ENCODE data around the gene MID2.

DNA sequence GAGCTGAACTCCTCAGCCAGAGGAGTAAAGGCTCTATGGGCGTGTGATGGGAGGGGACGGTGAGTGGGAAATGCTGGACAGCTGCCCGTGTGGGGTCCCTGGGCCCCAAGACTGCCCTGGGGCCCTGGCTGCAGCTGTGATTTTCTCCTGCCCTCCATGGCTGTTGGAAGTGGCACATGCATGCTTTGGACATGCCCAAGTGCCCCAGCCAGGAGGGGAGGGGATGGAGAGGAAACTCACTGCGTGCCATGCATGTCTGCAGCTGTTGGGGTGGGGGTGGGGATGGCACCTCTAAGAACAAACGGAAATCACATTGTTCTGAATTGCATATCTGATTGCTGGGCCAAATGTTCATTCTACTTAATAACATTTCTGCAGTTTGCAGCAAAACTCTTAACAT is 52.4 kb downstream of the MID2 start:
- TF ChIP-seq, protein P1, sequence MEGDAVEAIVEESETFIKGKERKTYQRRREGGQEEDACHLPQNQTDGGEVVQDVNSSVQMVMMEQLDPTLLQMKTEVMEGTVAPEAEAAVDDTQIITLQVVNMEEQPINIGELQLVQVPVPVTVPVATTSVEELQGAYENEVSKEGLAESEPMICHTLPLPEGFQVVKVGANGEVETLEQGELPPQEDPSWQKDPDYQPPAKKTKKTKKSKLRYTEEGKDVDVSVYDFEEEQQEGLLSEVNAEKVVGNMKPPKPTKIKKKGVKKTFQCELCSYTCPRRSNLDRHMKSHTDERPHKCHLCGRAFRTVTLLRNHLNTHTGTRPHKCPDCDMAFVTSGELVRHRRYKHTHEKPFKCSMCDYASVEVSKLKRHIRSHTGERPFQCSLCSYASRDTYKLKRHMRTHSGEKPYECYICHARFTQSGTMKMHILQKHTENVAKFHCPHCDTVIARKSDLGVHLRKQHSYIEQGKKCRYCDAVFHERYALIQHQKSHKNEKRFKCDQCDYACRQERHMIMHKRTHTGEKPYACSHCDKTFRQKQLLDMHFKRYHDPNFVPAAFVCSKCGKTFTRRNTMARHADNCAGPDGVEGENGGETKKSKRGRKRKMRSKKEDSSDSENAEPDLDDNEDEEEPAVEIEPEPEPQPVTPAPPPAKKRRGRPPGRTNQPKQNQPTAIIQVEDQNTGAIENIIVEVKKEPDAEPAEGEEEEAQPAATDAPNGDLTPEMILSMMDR (IDR thresholded peaks at IDR 0.05) = no peak
- TF ChIP-seq POLR2A (IDR thresholded peaks at IDR 0.05) = no peak

Data from thyroid gland (tissue), 4 donors.